Neural cell (in vitro differentiated cells): ENCODE results near the gene BHMT2. TPM values are rescaled to one million over a fixed set of nuclear protein-coding genes. Genes with fewer than 3 reads are reported as not detected.

Source experiments
- H2AFZ ChIP-seq: fragments of 200-600, 300-800 bp; sonication (generic), shearing (Covaris generic); 2 replicates; pipeline ENCODE4 v1.6.0; 2014; ENCODE audit warnings: low read depth, mild to moderate bottlenecking, antibody characterized with exemption, low read length, moderate library complexity
- H3F3A ChIP-seq: fragments of 200-600 bp; shearing (Covaris generic); 2 replicates; pipeline ENCODE4 v1.6.1; 2016; ENCODE audit warnings: mild to moderate bottlenecking, moderate library complexity, mixed read lengths, antibody characterized with exemption, low read length; ENCODE audit not compliant: insufficient read depth, poor library complexity, severe bottlenecking
- H3K27ac ChIP-seq: fragments of 200-600, 300-800 bp; sonication (generic), shearing (Covaris generic); 2 replicates; pipeline ENCODE4 v1.5.1; 2014; ENCODE audit warnings: mild to moderate bottlenecking, low read length, moderate library complexity
- H3K27me3 ChIP-seq: fragments of 300-800, 200-600 bp; sonication (generic), shearing (Covaris generic); 2 replicates; pipeline ENCODE4 v1.6.0; 2014; ENCODE audit warnings: mild to moderate bottlenecking, low read depth, low read length, moderate library complexity; ENCODE audit not compliant: insufficient read depth
- H3K36me3 ChIP-seq: fragments of 300-800, 200-600 bp; sonication (generic), shearing (Covaris generic); 2 replicates; pipeline ENCODE4 v1.5.1; 2014; ENCODE audit warnings: mild to moderate bottlenecking, antibody characterized with exemption, low read length, moderate library complexity; ENCODE audit not compliant: insufficient read depth
- H3K4me2 ChIP-seq: fragments of 300-800, 200-600 bp; sonication (generic), shearing (Covaris generic); 2 replicates; pipeline ENCODE4 v1.6.0; 2014; ENCODE audit warnings: mild to moderate bottlenecking, low read length
- H3K4me3 ChIP-seq: fragments of 300-800, 200-600 bp; sonication (generic), shearing (Covaris generic); 2 replicates; pipeline ENCODE4 v1.5.1; 2014; ENCODE audit warnings: mild to moderate bottlenecking, low read length, moderate library complexity
- H3K79me2 ChIP-seq: fragments of 200-600 bp; shearing (Covaris generic); replicated peaks from 2 replicates; pipeline ENCODE4 v1.6.0; 2014; ENCODE audit warnings: mild to moderate bottlenecking, low read length, moderate library complexity; ENCODE audit not compliant: insufficient read depth
- H3K9ac ChIP-seq: fragments of 300-800, 200-600 bp; sonication (generic), shearing (Covaris generic); 2 replicates; pipeline ENCODE4 v1.6.1; 2016; ENCODE audit warnings: mild to moderate bottlenecking, low read length, mixed read lengths
- H3K9me2 ChIP-seq: fragments of 200-600 bp; shearing (Covaris generic); 2 replicates; pipeline ENCODE4 v1.6.1; 2016; ENCODE audit warnings: mild to moderate bottlenecking, low read length, mixed read lengths; ENCODE audit not compliant: insufficient read depth
- H3K9me3 ChIP-seq: fragments of 200-600, 300-800 bp; sonication (generic), shearing (Covaris generic); 2 replicates; pipeline ENCODE4 v1.6.1; 2016; ENCODE audit warnings: mild to moderate bottlenecking, mixed run types, low read length, moderate library complexity, mixed read lengths
- H4K20me1 ChIP-seq: fragments of 200-600 bp; shearing (Covaris generic); 2 replicates; pipeline ENCODE4 v1.6.1; 2016; ENCODE audit warnings: mild to moderate bottlenecking, mixed run types; ENCODE audit not compliant: insufficient read depth
- EP300 ChIP-seq: fragments of 450-650 bp; conservative IDR thresholded peaks from 2 replicates; pipeline ENCODE4 v1.6.1; 2014; ENCODE audit warnings: antibody characterized with exemption, mild to moderate bottlenecking, moderate library complexity; ENCODE audit not compliant: poor library complexity, severe bottlenecking
- EZH2 ChIP-seq: fragments of 200-600, 300-800 bp; shearing (Covaris generic), sonication (generic); IDR thresholded peaks from 2 replicates; pipeline ENCODE4 v1.6.1; 2014; ENCODE audit warnings: antibody characterized with exemption, low read length, borderline replicate concordance, mild to moderate bottlenecking; ENCODE audit not compliant: insufficient read depth, poor library complexity, severe bottlenecking
- MXI1 ChIP-seq: fragments of 450-650 bp; conservative IDR thresholded peaks from 2 replicates; pipeline ENCODE4 v1.6.1; 2014; ENCODE audit warnings: antibody characterized with exemption, mild to moderate bottlenecking; ENCODE audit not compliant: poor library complexity, severe bottlenecking
- POLR2AphosphoS5 ChIP-seq: IDR thresholded peaks from 2 replicates; pipeline ENCODE4 v1.6.1; 2012
- RAD21 ChIP-seq: fragments of 450-650 bp; conservative IDR thresholded peaks from 2 replicates; pipeline ENCODE4 v1.6.1; 2014; ENCODE audit warnings: antibody characterized with exemption, mild to moderate bottlenecking, moderate library complexity
- SMC3 ChIP-seq: fragments of 450-650 bp; conservative IDR thresholded peaks from 2 replicates; pipeline ENCODE4 v1.6.1; 2014; ENCODE audit warnings: antibody characterized with exemption, mild to moderate bottlenecking, moderate library complexity; ENCODE audit not compliant: poor library complexity
- TAF1 ChIP-seq: IDR thresholded peaks from 2 replicates; pipeline ENCODE4 v1.6.1; 2012; ENCODE audit warnings: low read depth
- polyA plus RNA-seq: library from polyadenylated mRNA; depleted of rRNA; stranded (reverse); fragments of >200 nt; gene quantifications from 2 replicates; pipeline ENCODE4 v1.2.3, GENCODE V29; 2014
- TF ChIP-seq, protein P1 (sequence below): fragments of 450-650 bp; IDR thresholded peaks from 2 replicates; pipeline ENCODE4 v1.5.1; 2014; ENCODE audit warnings: antibody characterized with exemption, mild to moderate bottlenecking, moderate library complexity; ENCODE audit not compliant: poor library complexity, severe bottlenecking
- TF ChIP-seq, protein P2 (sequence below): IDR thresholded peaks from 2 replicates; pipeline ENCODE4 v1.6.1; 2012; ENCODE audit warnings: borderline replicate concordance

Gene BHMT2
- polyA plus RNA-seq, 1 donor from 2014 or later = not detected

- Histone ChIP-seq H4K20me1 (no peaks in the 10 kb centered on the region), H3K4me3 (no peak overlapping the region), H3K79me2 (no peaks in the 10 kb centered on the region), H3K9ac (no peak overlapping the region), H3K36me3 (no peaks in the 10 kb centered on the region), H2AFZ (no peak overlapping the region), H3K9me3 (no peaks in the 10 kb centered on the region), H3F3A (no peaks in the 10 kb centered on the region), H3K27me3 (no peaks in the 10 kb centered on the region), H3K4me2 (no peak overlapping the region), H3K27ac (no peak overlapping the region), H3K9me2 (no peaks in the 10 kb centered on the region)
- TF ChIP-seq, protein P1, sequence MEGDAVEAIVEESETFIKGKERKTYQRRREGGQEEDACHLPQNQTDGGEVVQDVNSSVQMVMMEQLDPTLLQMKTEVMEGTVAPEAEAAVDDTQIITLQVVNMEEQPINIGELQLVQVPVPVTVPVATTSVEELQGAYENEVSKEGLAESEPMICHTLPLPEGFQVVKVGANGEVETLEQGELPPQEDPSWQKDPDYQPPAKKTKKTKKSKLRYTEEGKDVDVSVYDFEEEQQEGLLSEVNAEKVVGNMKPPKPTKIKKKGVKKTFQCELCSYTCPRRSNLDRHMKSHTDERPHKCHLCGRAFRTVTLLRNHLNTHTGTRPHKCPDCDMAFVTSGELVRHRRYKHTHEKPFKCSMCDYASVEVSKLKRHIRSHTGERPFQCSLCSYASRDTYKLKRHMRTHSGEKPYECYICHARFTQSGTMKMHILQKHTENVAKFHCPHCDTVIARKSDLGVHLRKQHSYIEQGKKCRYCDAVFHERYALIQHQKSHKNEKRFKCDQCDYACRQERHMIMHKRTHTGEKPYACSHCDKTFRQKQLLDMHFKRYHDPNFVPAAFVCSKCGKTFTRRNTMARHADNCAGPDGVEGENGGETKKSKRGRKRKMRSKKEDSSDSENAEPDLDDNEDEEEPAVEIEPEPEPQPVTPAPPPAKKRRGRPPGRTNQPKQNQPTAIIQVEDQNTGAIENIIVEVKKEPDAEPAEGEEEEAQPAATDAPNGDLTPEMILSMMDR = no peak
- TF ChIP-seq SMC3 (no peak), EP300 (no peak)
These were observed 47.8 kb upstream of the BHMT2 start for GRCh38 chr5:79021753-79022152.

DNA sequence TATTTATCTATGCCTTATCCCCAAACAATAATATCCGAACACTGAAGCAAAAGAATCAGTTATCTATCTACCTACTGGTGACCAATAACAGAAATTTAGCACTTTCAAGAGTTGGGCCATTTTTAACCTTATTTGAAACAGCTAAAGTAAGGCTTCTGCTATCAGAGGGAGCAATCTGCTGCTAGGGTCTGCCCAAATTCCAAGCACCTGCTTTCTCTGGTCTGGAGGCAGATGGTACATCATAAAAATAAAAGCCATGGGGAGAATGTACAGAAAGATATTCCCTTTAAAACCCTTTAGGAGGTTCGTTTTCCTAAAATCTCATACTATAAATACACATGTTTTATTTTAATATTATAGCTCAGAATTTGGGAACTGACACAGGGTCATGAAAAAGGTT is 46.8 kb upstream of the BHMT2 start:
- Histone ChIP-seq H3K27me3 (no peaks in the 10 kb centered on the region), H3K79me2 (no peaks in the 10 kb centered on the region), H3K27ac (no peak overlapping the region), H3F3A (no peaks in the 10 kb centered on the region), H2AFZ (no peak overlapping the region), H3K4me2 (no peak overlapping the region), H3K36me3 (no peaks in the 10 kb centered on the region), H3K9me3 (no peaks in the 10 kb centered on the region), H4K20me1 (no peaks in the 10 kb centered on the region), H3K9me2 (no peaks in the 10 kb centered on the region), H3K4me3 (no peak overlapping the region), H3K9ac (no peak overlapping the region)
- no peak for TF ChIP-seq TAF1
- TF ChIP-seq RAD21 = no peak
- no peak for TF ChIP-seq POLR2AphosphoS5
- TF ChIP-seq EP300 = no peak
- no peak for TF ChIP-seq MXI1
- TF ChIP-seq SMC3 = no peak
- no peak for TF ChIP-seq EZH2
- TF ChIP-seq, protein P1 = no peak
- TF ChIP-seq, protein P2, sequence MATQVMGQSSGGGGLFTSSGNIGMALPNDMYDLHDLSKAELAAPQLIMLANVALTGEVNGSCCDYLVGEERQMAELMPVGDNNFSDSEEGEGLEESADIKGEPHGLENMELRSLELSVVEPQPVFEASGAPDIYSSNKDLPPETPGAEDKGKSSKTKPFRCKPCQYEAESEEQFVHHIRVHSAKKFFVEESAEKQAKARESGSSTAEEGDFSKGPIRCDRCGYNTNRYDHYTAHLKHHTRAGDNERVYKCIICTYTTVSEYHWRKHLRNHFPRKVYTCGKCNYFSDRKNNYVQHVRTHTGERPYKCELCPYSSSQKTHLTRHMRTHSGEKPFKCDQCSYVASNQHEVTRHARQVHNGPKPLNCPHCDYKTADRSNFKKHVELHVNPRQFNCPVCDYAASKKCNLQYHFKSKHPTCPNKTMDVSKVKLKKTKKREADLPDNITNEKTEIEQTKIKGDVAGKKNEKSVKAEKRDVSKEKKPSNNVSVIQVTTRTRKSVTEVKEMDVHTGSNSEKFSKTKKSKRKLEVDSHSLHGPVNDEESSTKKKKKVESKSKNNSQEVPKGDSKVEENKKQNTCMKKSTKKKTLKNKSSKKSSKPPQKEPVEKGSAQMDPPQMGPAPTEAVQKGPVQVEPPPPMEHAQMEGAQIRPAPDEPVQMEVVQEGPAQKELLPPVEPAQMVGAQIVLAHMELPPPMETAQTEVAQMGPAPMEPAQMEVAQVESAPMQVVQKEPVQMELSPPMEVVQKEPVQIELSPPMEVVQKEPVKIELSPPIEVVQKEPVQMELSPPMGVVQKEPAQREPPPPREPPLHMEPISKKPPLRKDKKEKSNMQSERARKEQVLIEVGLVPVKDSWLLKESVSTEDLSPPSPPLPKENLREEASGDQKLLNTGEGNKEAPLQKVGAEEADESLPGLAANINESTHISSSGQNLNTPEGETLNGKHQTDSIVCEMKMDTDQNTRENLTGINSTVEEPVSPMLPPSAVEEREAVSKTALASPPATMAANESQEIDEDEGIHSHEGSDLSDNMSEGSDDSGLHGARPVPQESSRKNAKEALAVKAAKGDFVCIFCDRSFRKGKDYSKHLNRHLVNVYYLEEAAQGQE = no peak
